ENCODE results near the gene YOD1. TPM values are rescaled to one million over a fixed set of nuclear protein-coding genes. Genes with fewer than 3 reads are reported as not detected.

Gene YOD1
- total RNA-seq, 1 donor from 2014 or later = 10.8 TPM

DNA sequence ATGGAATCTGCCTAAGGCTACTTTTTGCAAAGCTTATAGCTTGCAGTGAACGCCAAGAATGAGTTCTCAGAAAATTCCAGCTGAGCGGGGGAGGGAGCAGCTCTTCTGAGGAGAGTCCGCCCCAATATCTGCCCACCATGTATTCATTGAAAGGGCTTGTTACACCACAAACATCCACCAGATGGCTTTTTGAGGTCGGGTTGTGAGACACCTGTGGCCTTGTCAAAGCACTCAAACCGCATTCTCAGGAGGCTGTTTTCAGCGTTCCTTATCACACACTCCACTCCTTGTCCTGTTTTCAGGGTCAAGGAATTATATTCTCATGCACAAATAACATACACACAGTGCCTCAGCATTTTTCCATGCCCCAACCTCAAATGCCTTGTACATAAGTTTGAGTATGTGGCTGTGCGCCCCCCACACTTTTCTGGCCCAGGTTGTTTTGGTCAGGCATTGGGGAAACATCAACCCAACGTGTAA lies 33.7 kb upstream of the YOD1 start:
- no peak overlapping the region for H3K27ac Mint-ChIP-seq
- POLR2A ChIA-PET = interaction anchor here (1.0 to 1.5 kb wide), 5 partner anchors 237 to 415 kb away, joined by 3 to 8 read pairs (median 3); partner anchors contain the start of genes CD55 and CR1
- H3K4me3 Mint-ChIP-seq = no peak overlapping the region
- peaks cover 9% of the 10 kb centered on the region for H3K4me1 Mint-ChIP-seq
- TF ChIP-seq, protein P1, sequence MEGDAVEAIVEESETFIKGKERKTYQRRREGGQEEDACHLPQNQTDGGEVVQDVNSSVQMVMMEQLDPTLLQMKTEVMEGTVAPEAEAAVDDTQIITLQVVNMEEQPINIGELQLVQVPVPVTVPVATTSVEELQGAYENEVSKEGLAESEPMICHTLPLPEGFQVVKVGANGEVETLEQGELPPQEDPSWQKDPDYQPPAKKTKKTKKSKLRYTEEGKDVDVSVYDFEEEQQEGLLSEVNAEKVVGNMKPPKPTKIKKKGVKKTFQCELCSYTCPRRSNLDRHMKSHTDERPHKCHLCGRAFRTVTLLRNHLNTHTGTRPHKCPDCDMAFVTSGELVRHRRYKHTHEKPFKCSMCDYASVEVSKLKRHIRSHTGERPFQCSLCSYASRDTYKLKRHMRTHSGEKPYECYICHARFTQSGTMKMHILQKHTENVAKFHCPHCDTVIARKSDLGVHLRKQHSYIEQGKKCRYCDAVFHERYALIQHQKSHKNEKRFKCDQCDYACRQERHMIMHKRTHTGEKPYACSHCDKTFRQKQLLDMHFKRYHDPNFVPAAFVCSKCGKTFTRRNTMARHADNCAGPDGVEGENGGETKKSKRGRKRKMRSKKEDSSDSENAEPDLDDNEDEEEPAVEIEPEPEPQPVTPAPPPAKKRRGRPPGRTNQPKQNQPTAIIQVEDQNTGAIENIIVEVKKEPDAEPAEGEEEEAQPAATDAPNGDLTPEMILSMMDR (IDR thresholded peaks at IDR 0.05) = no peak
- intact Hi-C loops (cut with micrococcal nuclease) = loop anchor here (1.0 to 5.0 kb wide), 4 partner anchors 236 to 415 kb away; partner anchors contain the start of gene CD55
- ATAC-seq (ENCODE audit: low read depth) = peak; percentile 98
- no peaks in the 10 kb centered on the region for H3K9me3 Mint-ChIP-seq
- no peak for DNase-seq
- CTCF ChIA-PET = interaction anchor here (0.6 to 14.6 kb wide), 24 partner anchors 10 to 415 kb away, joined by 3 to 174 read pairs (median 3); partner anchors contain the start of genes CD55 and CR1
- peaks cover 2% of the 10 kb centered on the region for H3K27me3 Mint-ChIP-seq
- no peaks in the 10 kb centered on the region for H3K36me3 Mint-ChIP-seq (ENCODE audit: low read depth)

GRCh38 chr1:207084232-207084631 lies 33.2 kb upstream of the YOD1 start:
- Mint-ChIP-seq H3K36me3 (ENCODE audit: low read depth) (no peaks in the 10 kb centered on the region), H3K4me3 (no peak overlapping the region), H3K27ac (no peak overlapping the region), H3K27me3 (peaks cover 2% of the 10 kb centered on the region), H3K4me1 (peaks cover 7% of the 10 kb centered on the region), H3K9me3 (no peaks in the 10 kb centered on the region)
- DNase-seq (no peak), ATAC-seq (ENCODE audit: low read depth) (no peak)
- intact Hi-C loops (cut with micrococcal nuclease) = loop anchor here (1.0 to 5.0 kb wide), 4 partner anchors 237 to 415 kb away; partner anchors contain the start of gene CD55
- TF ChIP-seq, protein P1 (IDR thresholded peaks at IDR 0.05) = no peak
- ChIA-PET CTCF (interaction anchor here (0.6 to 14.6 kb wide), 24 partner anchors 9 to 415 kb away, joined by 3 to 174 read pairs (median 3); partner anchors contain the start of genes CD55 and CR1), POLR2A (interaction anchor here (1.0 to 1.5 kb wide), 6 partner anchors 237 to 415 kb away, joined by 3 to 8 read pairs (median 4); partner anchors contain the start of genes CD55 and CR1)

DNA sequence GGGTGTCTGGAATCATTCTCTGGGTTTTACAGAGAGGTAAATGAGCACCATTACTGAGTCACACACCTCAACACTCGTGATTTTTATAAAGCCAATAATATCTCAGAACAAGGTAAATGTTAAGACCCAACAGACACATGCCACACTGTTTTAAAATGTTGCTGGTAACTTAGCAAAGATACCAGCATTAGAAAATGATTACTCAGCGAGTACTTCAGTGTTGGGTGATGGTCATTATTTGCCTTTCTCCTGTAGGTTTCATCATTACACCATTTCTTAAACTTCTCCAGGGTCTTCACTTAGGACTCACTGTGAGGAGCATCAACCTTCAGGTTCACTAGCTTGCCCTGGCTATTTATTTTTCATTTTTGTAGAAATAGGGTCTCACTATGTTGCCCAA lies 30.8 kb upstream of the YOD1 start:
- no peak for ATAC-seq (ENCODE audit: low read depth)
- Mint-ChIP-seq H3K27ac (no peak overlapping the region), H3K27me3 (peaks cover 2% of the 10 kb centered on the region), H3K9me3 (no peaks in the 10 kb centered on the region), H3K4me3 (no peak overlapping the region), H3K36me3 (ENCODE audit: low read depth) (no peaks in the 10 kb centered on the region), H3K4me1 (peaks cover 5% of the 10 kb centered on the region)
- ChIA-PET CTCF (interaction anchor here (1.0 to 14.6 kb wide), 3 partner anchors 240 to 418 kb away, joined by 3 to 174 read pairs (median 146); partner anchors contain the start of genes CD55 and CR1), POLR2A (no interaction called here)
- DNase-seq = no peak
- TF ChIP-seq, protein P1 (IDR thresholded peaks at IDR 0.05) = no peak
- intact Hi-C loops (cut with micrococcal nuclease) = loop anchor here (5.0 kb wide), 1 partner anchor 255 kb away; no protein-coding TSS in a partner anchor

- POLR2A ChIA-PET = no interaction called here
- no peaks in the 10 kb centered on the region for H3K9me3 Mint-ChIP-seq
- DNase-seq (no peak), ATAC-seq (ENCODE audit: low read depth) (no peak)
- CTCF ChIA-PET = interaction anchor here (8.4 to 14.6 kb wide), 2 partner anchors 325 to 419 kb away, joined by 146 to 174 read pairs; partner anchors contain the start of gene CR1
- TF ChIP-seq, protein P1 (IDR thresholded peaks at IDR 0.05) = no peak
- H3K4me1 Mint-ChIP-seq = peaks cover 5% of the 10 kb centered on the region
- intact Hi-C loops (cut with micrococcal nuclease) = loop anchor here (5.0 kb wide), 1 partner anchor 256 kb away; no protein-coding TSS in a partner anchor
- H3K27ac Mint-ChIP-seq = no peak overlapping the region
- peaks cover 2% of the 10 kb centered on the region for H3K27me3 Mint-ChIP-seq
- H3K36me3 Mint-ChIP-seq (ENCODE audit: low read depth) = no peaks in the 10 kb centered on the region
- no peak overlapping the region for H3K4me3 Mint-ChIP-seq
Measured at GRCh38 chr1:207081088-207081487, 30.1 kb upstream of the YOD1 start.

DNA sequence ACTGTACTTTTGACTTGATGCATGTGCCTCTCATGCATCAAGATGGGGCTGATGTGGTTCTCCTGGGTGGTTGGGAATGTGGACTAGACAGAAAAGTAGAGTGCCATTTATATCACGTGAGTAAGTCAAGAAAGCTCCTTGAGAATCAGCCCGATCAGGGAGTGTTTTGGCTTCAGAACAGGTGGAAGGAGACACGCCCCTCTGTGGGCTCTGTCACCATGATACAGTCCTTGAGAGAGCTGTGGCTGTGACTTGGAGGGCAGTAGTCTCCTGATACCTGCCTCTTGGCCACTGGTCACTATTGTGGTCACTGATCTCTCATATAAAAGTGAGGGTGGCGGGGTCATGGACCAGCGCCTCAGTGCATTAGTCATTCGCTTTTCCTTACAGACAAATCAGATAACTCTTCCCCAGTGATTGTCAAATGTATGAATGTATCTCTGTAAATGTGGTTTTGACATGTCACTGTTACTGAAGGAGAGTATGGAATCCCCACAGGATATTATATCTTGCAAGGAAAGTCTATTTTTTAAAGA lies 28.8 kb upstream of the YOD1 start:
- Mint-ChIP-seq H3K9me3 (no peaks in the 10 kb centered on the region), H3K27ac (no peak overlapping the region), H3K27me3 (peaks cover 2% of the 10 kb centered on the region), H3K4me1 (peaks cover 3% of the 10 kb centered on the region), H3K4me3 (no peak overlapping the region), H3K36me3 (ENCODE audit: low read depth) (peaks cover 4% of the 10 kb centered on the region)
- TF ChIP-seq, protein P1 (IDR thresholded peaks at IDR 0.05) = no peak
- no peak for DNase-seq
- POLR2A ChIA-PET = interaction anchor here (1.0 kb wide), 1 partner anchor 27 kb away, joined by 3 read pairs; the partner anchor contains the start of gene PFKFB2
- CTCF ChIA-PET = interaction anchor here (0.8 to 14.6 kb wide), 7 partner anchors 9 to 420 kb away, joined by 3 to 174 read pairs (median 7); partner anchors contain the start of genes C4BPB, CD55 and CR1
- intact Hi-C loops (cut with micrococcal nuclease) = loop anchor here (5.0 kb wide), 3 partner anchors 72 to 352 kb away; no protein-coding TSS in a partner anchor
- no peak for ATAC-seq (ENCODE audit: low read depth)
